GM18498 (cell line): ENCODE measurements around the gene AMIGO2.

Experiments
- ATAC-seq: cut with Tn5 transposase; IDR thresholded peaks from one replicate; pipeline ENCODE4 v1.9.1; 2021; ENCODE audit warnings: mild to moderate bottlenecking, moderate library complexity; ENCODE audit not compliant: unreplicated experiment

Gene AMIGO2

GRCh38 chr12:47098099-47098498, 18.3 kb upstream of the AMIGO2 start:
- no peak for ATAC-seq

DNA sequence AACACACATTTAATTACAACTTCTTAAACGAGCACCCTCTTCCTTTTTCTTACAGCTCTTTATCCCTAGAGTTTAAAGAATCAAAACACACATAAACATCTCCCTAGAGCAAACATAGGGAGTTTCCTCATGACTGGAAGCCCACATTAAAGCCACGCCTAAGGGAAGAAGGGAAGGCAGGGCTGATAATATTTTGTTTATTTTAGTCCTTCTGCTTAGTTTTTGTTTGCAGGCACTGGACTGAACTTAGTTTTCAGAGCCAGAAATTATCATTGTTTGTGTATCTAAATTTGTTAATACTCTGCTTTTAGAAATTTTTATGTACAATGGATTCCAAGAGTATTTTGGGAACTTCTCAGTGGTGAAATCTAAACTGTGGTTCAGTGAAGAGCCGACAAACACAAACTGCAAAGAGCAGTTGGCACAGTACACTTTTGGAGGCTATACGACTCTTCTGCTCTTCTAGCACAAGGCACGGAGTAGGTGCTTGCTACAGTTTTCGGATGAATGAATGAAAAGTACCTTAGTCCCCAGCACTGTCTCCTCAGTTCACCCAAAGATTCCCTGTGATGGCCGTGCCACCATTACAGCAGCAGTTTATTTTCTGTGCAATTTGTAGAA, 17.6 kb upstream of the AMIGO2 start:
- ATAC-seq, result no peak

DNA sequence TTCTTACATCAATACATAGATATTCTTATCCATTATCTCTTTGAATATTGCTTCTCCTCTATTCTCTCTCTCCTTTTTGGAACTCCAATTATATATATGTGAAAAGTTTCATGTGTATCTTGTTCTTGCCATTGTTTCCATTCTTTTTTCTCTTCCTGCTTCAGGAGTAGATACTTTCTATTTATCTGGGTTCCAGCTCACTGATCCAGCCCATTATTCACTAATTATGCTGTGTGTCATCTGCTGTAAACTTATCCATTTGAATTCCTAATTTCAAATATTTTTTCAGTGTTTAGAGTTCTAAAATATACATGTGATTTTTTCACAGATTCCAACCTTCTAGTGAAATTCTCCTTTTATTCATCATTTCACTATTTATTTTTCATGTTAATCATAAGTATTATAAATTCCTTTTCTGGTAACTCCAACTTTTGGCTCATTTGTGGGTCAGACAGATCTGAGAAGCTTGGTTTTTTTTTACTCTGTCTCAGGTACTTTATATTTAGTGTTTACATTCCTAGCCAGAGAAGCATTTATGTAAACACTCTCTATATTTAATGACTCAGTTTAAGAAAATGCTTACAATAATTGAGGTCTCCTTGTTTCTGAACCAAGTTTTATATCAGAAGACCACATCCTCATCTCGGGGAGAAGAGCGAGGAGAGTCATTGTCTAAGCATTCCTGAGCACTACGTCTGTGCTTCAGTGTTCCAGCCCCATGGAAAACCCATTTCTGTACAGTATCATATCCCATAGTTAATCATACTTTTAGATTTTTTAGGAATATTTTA, 15.9 kb upstream of the AMIGO2 start:
- ATAC-seq, result no peak

DNA sequence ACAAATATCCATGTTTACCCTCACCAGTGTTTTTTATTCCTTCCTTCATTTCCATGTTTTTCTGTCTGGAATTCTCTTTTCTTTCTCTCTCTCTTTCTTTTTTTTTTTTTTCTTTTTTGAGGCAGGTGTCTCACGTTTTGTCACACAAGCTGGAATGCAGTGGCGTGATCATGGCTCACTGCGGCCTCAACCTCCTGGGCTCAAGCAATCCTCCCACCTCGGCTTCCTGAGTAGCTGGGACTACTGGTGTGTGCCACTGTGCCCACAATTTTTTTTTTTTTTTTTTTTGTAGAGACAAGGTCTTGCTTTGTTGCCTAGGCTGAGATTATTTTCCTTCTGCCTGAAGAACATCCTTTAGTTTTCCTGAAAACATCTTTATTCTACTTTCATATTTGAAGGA, 15.0 kb upstream of the AMIGO2 start:
- no peak for ATAC-seq

GRCh38 chr12:47091009-47091408, 11.2 kb upstream of the AMIGO2 start:
- no peak for ATAC-seq

DNA sequence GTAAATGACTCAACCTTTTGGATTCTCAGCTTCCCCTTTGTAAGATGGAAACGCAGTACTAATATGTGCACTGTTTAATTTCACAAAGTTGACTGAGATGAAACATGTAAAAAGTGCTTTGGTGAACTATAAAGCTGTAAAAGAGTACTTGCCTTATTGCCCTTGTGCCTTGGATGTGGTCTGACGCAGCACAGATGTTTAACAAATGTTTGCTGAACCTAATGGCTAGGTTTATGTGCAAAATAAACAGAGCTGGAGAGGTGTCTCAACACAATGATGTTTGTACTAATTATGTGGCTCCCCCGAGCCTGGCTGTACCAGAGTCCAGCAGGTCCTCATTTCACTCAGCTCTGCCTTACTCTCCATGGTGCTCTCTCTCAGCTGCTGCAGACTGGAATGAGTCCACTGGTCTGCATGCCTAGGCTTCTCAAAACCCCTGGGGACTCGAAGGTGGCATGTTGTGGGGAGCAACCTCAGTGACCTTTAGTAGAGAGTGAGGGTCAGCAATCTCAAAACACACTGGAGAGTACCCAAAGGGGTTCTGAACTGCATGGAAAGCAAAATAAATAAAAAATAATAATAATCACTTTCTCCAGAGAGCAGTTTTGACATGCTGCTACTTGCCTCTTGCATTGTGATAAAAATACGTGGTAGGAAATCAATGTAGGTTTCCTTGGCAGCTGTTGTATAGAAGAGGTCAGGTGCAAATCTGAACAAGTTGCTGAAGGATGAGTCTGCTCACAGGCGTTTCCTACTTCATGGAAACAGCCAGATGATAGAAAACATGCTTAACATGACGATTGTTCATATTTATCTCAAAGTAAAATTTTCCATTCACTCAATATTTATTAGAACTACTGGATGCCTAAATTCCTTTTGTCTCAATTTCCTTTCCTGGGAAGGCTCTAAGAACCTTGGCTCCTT, 8.5 kb upstream of the AMIGO2 start:
- ATAC-seq, result no peak

- no peak for ATAC-seq
Measured at GRCh38 chr12:47087088-47087688, 7.4 kb upstream of the AMIGO2 start.

- no peak for ATAC-seq
Measured at GRCh38 chr12:47085815-47086252, 6.1 kb upstream of the AMIGO2 start.

DNA sequence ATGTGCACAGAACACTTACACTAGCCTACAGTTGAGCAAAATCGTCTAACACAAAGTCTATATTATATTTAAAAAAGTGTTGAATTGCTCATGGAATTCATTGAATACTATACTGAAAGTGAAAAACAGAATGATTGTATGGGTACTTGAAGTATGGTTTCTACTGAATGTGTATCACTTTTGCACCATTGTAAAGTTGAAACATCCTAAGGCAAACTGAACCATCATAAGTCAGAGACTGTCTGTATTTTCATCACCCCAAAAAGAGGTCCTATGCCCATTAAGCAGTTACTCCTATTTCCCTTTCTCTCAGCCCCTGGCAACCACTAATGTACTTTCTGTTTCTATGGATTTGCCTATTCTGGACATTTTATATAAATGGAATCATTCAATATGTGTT, 4.4 kb upstream of the AMIGO2 start:
- no peak for ATAC-seq

GRCh38 chr12:47082796-47083621, 3.2 kb upstream of the AMIGO2 start:
- ATAC-seq, result no peak

DNA sequence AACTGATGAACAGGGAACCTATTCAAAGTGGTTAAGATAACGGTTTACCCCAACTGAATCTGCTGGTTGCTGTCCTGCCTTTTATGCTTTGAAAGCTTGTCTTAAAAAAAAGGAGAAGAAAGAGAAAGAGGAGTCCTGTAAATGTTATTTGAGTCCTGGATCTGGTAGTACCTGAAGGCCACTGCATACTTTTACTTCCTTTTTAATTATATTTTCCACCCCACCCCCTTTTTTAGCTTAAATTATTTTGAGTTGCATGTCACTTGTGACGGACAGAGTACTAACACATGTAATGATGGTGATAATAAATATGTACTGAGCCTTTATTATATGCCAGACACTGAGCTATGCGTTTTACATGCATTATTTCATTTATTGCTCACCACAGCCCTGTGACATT, 2.5 kb upstream of the AMIGO2 start:
- no peak for ATAC-seq

DNA sequence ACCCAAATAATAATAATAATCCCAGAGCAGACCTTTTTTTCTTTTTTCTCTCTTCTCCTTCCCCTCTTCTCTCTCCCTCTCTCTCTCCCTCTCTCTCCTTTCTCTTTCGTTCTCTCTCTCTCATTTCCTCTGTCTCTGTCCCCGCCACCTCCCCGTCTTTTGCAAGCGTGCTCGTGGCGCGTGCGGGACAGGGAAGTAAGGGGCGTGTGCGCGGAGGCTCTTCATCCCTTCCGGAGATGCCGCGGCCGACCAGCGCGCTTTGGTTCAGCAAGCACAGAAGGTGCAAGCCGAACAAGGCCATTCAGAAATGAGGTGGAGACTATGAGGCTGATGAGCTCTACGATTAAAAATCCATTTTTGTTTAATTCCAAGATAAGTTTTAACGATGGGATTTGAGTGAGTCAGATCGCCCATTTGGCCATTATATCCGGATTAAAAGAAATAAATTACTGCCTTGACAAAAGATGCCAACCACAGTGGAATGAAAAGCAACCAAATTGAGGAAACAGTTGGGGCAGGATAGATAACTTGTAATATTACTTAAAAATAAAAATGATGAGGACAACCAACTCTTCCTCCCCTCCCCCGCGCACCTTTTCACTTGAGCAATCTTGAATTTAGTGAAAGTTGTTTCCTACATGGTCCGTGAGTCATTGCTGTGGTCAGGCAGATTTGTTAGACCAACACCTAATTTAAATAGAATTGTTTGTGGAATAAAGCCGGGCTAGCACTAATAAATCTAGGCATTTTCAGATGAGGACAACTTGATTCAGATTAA, 1.2 kb upstream of the AMIGO2 start:
- ATAC-seq, result no peak

GRCh38 chr12:47079981-47080724, 394 bp upstream of the AMIGO2 start:
- ATAC-seq, result peak; percentile 21

DNA sequence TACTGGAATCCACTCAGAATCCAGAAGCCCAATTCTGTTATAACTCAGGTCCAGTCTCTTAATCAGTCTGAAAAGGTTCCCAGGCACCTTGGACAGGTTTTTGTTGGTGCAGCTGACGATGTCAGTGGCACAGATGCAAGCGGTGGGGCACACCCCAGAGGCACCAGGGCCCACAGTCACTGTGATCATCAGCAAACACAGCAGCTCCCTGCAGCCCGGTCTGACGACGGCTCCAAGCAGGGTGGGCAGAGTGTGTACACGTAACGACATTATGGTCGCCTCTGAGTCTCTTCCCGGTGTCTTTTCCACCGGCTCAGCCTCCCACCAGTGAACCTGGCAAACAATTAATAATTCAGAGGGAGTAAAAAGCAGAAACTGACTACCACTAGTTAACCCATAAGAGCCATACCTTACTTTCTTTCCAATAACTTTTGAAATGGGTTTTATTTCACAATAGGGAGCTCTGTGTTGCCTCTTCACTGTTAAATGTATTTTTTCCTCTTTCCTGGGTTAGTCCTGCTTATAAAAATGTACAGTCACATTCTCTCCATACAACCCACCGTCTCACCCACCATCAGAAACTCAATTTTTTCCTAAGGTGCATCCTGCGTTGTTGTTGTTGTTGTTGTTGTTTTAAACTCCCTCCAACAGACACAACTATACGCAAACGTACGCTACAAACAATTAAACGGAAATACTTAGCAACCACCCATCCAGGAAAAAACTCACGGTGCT, 859 bp downstream of the AMIGO2 start:
- ATAC-seq, result no peak

GRCh38 chr12:47078086-47078395, 1.7 kb downstream of the AMIGO2 start:
- ATAC-seq, result no peak

DNA sequence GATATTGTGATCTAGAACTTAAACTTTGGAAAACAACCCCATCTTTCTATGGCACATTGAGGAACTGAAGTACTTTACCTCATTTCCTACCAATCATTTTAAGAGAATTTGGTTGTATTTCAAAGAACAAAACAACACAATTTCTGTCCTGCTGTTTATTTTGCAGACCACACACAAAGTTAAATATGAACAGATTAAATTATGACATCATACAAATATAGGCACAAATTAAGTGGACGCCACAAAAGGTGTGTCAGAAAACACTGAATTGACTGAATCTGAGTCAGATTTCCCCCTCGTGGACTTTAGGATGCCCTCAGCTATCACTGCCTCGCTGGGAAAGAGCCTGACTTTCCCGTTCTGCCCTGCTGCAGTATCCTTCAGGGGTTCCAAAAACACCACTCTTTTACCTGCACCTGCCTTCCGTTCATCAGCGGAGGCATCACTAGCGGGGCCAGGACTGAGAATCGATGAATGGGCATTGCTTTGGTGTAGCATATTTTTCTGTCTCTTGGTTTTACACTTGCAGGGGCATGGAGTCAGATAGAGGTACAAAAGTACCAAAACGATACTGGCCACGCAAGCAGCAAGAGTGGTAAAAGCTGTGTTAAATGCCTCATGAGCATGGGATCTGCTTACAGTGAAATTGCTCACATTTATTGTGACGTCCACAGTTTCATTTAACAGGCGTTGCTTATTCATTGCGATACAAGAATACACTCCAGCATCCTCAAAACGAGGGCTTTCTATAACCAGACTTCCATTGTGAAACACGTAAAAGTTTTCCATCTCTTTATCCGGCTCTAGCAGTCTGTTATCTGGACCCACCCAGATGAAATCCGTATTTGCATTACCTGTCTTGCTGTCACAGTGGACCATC, 2.3 kb downstream of the AMIGO2 start:
- ATAC-seq, result no peak
